HuH-7.5 (cell line): ENCODE measurements around the gene SHISA4.
"Not testable (repeated sequence)": the region's sequence is repeated elsewhere in the genome, so short reads cannot be mapped to it uniquely, and the experiment has no call there.

Experiments
- DNase-seq: peaks from one replicate; pipeline ENCODE4 v3.0.0; 2011; ENCODE audit warnings: low spot score

The SHISA4 gene

GRCh38 chr1:201888282-201889089 is at the start of gene SHISA4:
SHISA4 (plus strand) TSS chr1:201888898; CDS start chr1:201888995, 97 bp downstream.
- no peak for DNase-seq

- not testable (repeated sequence) for DNase-seq
Measured at GRCh38 chr1:201839089-201839488, 49.6 kb upstream of the SHISA4 start.

GRCh38 chr1:201840055-201840454 is 48.6 kb upstream of the SHISA4 start:
- DNase-seq = no peak

- DNase-seq = no peak
Measured at GRCh38 chr1:201840490-201840889, 48.2 kb upstream of the SHISA4 start.

GRCh38 chr1:201841265-201841912 is 47.3 kb upstream of the SHISA4 start:
- DNase-seq = no peak

GRCh38 chr1:201842472-201843027 is 46.1 kb upstream of the SHISA4 start:
- no peak for DNase-seq

GRCh38 chr1:201845331-201846083 is 43.2 kb upstream of the SHISA4 start:
- no peak for DNase-seq

- DNase-seq = no peak
Measured at GRCh38 chr1:201847150-201847549, 41.5 kb upstream of the SHISA4 start.

GRCh38 chr1:201848230-201848629 is 40.5 kb upstream of the SHISA4 start:
- DNase-seq = no peak

GRCh38 chr1:201849372-201850052 is 39.2 kb upstream of the SHISA4 start:
- no peak for DNase-seq

- DNase-seq = no peak
Measured at GRCh38 chr1:201850053-201850397, 38.7 kb upstream of the SHISA4 start.

GRCh38 chr1:201851949-201852348 is 36.7 kb upstream of the SHISA4 start:
- no peak for DNase-seq

- not testable (repeated sequence) for DNase-seq
Measured at GRCh38 chr1:201856722-201857121, 32.0 kb upstream of the SHISA4 start.

GRCh38 chr1:201859424-201859823 is 29.3 kb upstream of the SHISA4 start:
- no peak for DNase-seq

GRCh38 chr1:201861448-201861847 is 27.2 kb upstream of the SHISA4 start:
- DNase-seq = no peak

GRCh38 chr1:201870397-201870796 is 18.3 kb upstream of the SHISA4 start:
- DNase-seq = no peak

- DNase-seq = no peak
Measured at GRCh38 chr1:201874672-201875071, 14.0 kb upstream of the SHISA4 start.

- DNase-seq = no peak
Measured at GRCh38 chr1:201876148-201876818, 12.4 kb upstream of the SHISA4 start.

- DNase-seq = no peak
Measured at GRCh38 chr1:201877877-201878401, 10.8 kb upstream of the SHISA4 start.

- no peak for DNase-seq
Measured at GRCh38 chr1:201880928-201881571, 7.6 kb upstream of the SHISA4 start.

GRCh38 chr1:201881617-201882016 is 7.1 kb upstream of the SHISA4 start:
- DNase-seq = no peak
